Measurements from ENCODE around the gene MSL3B.

MSL3B gene

GRCh38 chr2:233828546-233829192 is 39.5 kb downstream of the MSL3B start:
- no peaks in the 10 kb centered on the region for H3K36me3 ChIP-seq (ENCODE audit: control insufficient read depth in 1 of 2, insufficient read depth in 2 of 2, low read length in 2 of 2)
- CTCF ChIA-PET, result no interaction called here
- no peak overlapping the region for H3K4me2 ChIP-seq (ENCODE audit: low read length)
- no peaks in the 10 kb centered on the region for H3K4me1 ChIP-seq (ENCODE audit: control insufficient read depth in 1 of 2, insufficient read depth in 2 of 2, low read length in 2 of 2)
- no peaks in the 10 kb centered on the region for H3K79me2 ChIP-seq (ENCODE audit: insufficient read depth, low read length)
- intact Hi-C loops (cut with micrococcal nuclease), result no loop called here
- no peaks in the 10 kb centered on the region for H4K20me1 ChIP-seq (ENCODE audit: insufficient read depth)
- no peaks in the 10 kb centered on the region for H3K9me3 ChIP-seq (ENCODE audit: control insufficient read depth in 1 of 2, insufficient read depth in 1 of 2, low read depth in 1 of 2, low read length in 2 of 2)
- H3K27me3 ChIP-seq (ENCODE audit: insufficient read depth, low read length), result no peaks in the 10 kb centered on the region
- H3K9ac ChIP-seq (ENCODE audit: low read length), result no peak overlapping the region
- no peaks in the 10 kb centered on the region for H3K9me2 ChIP-seq (ENCODE audit: insufficient read depth)
- H2AFZ ChIP-seq (ENCODE audit: low read depth, low read length, poor library complexity, severe bottlenecking), result no peak overlapping the region
- RAD21 ChIA-PET (ENCODE audit: low non-redundant PET in 1 of 2, low total read pairs in 2 of 2, uncharacterized antibody in 2 of 2, unreplicated experiment in 2 of 2), result no interaction called here
- no peak for DNase-seq (ENCODE audit: low read depth, low spot score)
- POLR2A ChIA-PET, result no interaction called here
- no peak overlapping the region for H3K27ac ChIP-seq (ENCODE audit: low read depth, low read length)
- no peak for TF ChIP-seq POLR2A (IDR thresholded peaks at IDR 0.05; ENCODE audit: borderline replicate concordance, extremely low read depth, insufficient read depth, insufficient read length)
- no peak for TF ChIP-seq SP1 (IDR thresholded peaks at IDR 0.05; ENCODE audit: low read depth)
- TF ChIP-seq ZFX (IDR thresholded peaks at IDR 0.05), result no peak
- TF ChIP-seq, protein P1, sequence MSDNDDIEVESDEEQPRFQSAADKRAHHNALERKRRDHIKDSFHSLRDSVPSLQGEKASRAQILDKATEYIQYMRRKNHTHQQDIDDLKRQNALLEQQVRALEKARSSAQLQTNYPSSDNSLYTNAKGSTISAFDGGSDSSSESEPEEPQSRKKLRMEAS (IDR thresholded peaks at IDR 0.05), result no peak
- TF ChIP-seq JUND (IDR thresholded peaks at IDR 0.05), result no peak
- TF ChIP-seq, protein P2, sequence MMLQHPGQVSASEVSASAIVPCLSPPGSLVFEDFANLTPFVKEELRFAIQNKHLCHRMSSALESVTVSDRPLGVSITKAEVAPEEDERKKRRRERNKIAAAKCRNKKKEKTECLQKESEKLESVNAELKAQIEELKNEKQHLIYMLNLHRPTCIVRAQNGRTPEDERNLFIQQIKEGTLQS (IDR thresholded peaks at IDR 0.05), result no peak
- TF ChIP-seq CBX3 (IDR thresholded peaks at IDR 0.05; ENCODE audit: low read depth), result no peak
- no peak for TF ChIP-seq REST (IDR thresholded peaks at IDR 0.05; ENCODE audit: low read depth)
- no peak for TF ChIP-seq EGR1 (IDR thresholded peaks at IDR 0.05; ENCODE audit: low read depth)
- no peak for TF ChIP-seq YY1 (IDR thresholded peaks at IDR 0.05; ENCODE audit: extremely low read depth, insufficient replicate concordance, low read depth, low read length)
- TF ChIP-seq ZNF274 (IDR thresholded peaks at IDR 0.05; ENCODE audit: low read depth, low read length), result no peak
- TF ChIP-seq, protein P3, sequence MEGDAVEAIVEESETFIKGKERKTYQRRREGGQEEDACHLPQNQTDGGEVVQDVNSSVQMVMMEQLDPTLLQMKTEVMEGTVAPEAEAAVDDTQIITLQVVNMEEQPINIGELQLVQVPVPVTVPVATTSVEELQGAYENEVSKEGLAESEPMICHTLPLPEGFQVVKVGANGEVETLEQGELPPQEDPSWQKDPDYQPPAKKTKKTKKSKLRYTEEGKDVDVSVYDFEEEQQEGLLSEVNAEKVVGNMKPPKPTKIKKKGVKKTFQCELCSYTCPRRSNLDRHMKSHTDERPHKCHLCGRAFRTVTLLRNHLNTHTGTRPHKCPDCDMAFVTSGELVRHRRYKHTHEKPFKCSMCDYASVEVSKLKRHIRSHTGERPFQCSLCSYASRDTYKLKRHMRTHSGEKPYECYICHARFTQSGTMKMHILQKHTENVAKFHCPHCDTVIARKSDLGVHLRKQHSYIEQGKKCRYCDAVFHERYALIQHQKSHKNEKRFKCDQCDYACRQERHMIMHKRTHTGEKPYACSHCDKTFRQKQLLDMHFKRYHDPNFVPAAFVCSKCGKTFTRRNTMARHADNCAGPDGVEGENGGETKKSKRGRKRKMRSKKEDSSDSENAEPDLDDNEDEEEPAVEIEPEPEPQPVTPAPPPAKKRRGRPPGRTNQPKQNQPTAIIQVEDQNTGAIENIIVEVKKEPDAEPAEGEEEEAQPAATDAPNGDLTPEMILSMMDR (IDR thresholded peaks at IDR 0.05 in 2 of 3, conservative IDR thresholded peaks at IDR 0.05 in 1 of 3; ENCODE audit: borderline replicate concordance in 1 of 3, insufficient read depth in 1 of 3, low read depth in 2 of 3, low read length in 2 of 3), result no peak
- no peak for TF ChIP-seq CEBPB (IDR thresholded peaks at IDR 0.05; ENCODE audit: low read depth)
- no peak for ATAC-seq
- H3K4me3 ChIP-seq (replicated peaks in 1 of 2; ENCODE audit: low read depth in 1 of 2, low read length in 2 of 2), result no peak overlapping the region
- no TSS peak for BruUV-seq (replicated peaks)

All from HCT116 (cell line).